Measurements from ENCODE around the gene GPC1.

GRCh38 chr2:240458900-240459391, 23.5 kb downstream of the GPC1 start:
- TF ChIP-seq CTCF (conservative IDR thresholded peaks at IDR 0.05; ENCODE audit: low read depth in 2 of 2) (no peak), EZH2 (IDR thresholded peaks at IDR 0.05; ENCODE audit: low read depth, unreplicated experiment) (no peak), JUNB (IDR thresholded peaks at IDR 0.05; ENCODE audit: unreplicated experiment) (no peak), POLR2AphosphoS5 (IDR thresholded peaks at IDR 0.05; ENCODE audit: low read depth) (no peak), CREB1 (CRISPR knock-in tag; IDR thresholded peaks at IDR 0.05; ENCODE audit: low read depth) (no peak), EZH2phosphoT487 (IDR thresholded peaks at IDR 0.05; ENCODE audit: unreplicated experiment) (no peak), NANOG (IDR thresholded peaks at IDR 0.05; ENCODE audit: borderline replicate concordance) (no peak), STAT1 (IDR thresholded peaks at IDR 0.05; ENCODE audit: unreplicated experiment) (no peak), ZNF331 (CRISPR knock-in tag; IDR thresholded peaks at IDR 0.05; ENCODE audit: low read depth) (no peak), ZNF114 (CRISPR knock-in tag; IDR thresholded peaks at IDR 0.05) (no peak)
- TF ChIP-seq, protein P1, sequence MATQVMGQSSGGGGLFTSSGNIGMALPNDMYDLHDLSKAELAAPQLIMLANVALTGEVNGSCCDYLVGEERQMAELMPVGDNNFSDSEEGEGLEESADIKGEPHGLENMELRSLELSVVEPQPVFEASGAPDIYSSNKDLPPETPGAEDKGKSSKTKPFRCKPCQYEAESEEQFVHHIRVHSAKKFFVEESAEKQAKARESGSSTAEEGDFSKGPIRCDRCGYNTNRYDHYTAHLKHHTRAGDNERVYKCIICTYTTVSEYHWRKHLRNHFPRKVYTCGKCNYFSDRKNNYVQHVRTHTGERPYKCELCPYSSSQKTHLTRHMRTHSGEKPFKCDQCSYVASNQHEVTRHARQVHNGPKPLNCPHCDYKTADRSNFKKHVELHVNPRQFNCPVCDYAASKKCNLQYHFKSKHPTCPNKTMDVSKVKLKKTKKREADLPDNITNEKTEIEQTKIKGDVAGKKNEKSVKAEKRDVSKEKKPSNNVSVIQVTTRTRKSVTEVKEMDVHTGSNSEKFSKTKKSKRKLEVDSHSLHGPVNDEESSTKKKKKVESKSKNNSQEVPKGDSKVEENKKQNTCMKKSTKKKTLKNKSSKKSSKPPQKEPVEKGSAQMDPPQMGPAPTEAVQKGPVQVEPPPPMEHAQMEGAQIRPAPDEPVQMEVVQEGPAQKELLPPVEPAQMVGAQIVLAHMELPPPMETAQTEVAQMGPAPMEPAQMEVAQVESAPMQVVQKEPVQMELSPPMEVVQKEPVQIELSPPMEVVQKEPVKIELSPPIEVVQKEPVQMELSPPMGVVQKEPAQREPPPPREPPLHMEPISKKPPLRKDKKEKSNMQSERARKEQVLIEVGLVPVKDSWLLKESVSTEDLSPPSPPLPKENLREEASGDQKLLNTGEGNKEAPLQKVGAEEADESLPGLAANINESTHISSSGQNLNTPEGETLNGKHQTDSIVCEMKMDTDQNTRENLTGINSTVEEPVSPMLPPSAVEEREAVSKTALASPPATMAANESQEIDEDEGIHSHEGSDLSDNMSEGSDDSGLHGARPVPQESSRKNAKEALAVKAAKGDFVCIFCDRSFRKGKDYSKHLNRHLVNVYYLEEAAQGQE (IDR thresholded peaks at IDR 0.05; ENCODE audit: unreplicated experiment), result no peak
- TF ChIP-seq, protein P2, sequence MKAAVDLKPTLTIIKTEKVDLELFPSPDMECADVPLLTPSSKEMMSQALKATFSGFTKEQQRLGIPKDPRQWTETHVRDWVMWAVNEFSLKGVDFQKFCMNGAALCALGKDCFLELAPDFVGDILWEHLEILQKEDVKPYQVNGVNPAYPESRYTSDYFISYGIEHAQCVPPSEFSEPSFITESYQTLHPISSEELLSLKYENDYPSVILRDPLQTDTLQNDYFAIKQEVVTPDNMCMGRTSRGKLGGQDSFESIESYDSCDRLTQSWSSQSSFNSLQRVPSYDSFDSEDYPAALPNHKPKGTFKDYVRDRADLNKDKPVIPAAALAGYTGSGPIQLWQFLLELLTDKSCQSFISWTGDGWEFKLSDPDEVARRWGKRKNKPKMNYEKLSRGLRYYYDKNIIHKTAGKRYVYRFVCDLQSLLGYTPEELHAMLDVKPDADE (IDR thresholded peaks at IDR 0.05), result no peak
